T-helper 17 cell (primary cell): ENCODE results near the gene TM6SF1. TPM values are rescaled to one million over a fixed set of nuclear protein-coding genes. Genes with fewer than 3 reads are reported as not detected.
"Not testable (repeated sequence)": the region's sequence is repeated elsewhere in the genome, so short reads cannot be mapped to it uniquely, and the experiment has no call there.

Experiments used
- ATAC-seq: fragments of 150-1000 bp; cut with Tn5 transposase; 2 replicates; pipeline ENCODE4 v1.10.0; 2021; ENCODE audit warnings: mild to moderate bottlenecking, moderate library complexity
- DNase-seq, 3 donors: peaks; one replicate each; pipeline versions ENCODE4 v3.0.0 to v3.0.0-alpha.2; 2020 to 2021
- H3K9me3 ChIP-seq: one replicate; pipeline ENCODE4 v1.7.0; 2013; ENCODE audit warnings: low read length, mild to moderate bottlenecking; ENCODE audit not compliant: control insufficient read depth, poor library complexity, severe bottlenecking
- H3K27ac Mint-ChIP-seq: one replicate; pipeline ENCODE4 v1.8.0; 2022; ENCODE audit warnings: mild to moderate bottlenecking, moderate library complexity, mixed read lengths
- H3K27me3 Mint-ChIP-seq: one replicate; pipeline ENCODE4 v1.8.0; 2022; ENCODE audit warnings: mixed read lengths
- H3K36me3 Mint-ChIP-seq: one replicate; pipeline ENCODE4 v1.8.0; 2022; ENCODE audit warnings: low read depth, mixed read lengths
- H3K4me1 Mint-ChIP-seq: one replicate; pipeline ENCODE4 v1.8.0; 2022; ENCODE audit warnings: mild to moderate bottlenecking, mixed read lengths
- H3K4me3 Mint-ChIP-seq: one replicate; pipeline ENCODE4 v1.8.0; 2022; ENCODE audit warnings: mild to moderate bottlenecking, moderate library complexity, mixed read lengths
- total RNA-seq, 4 donors: library from RNA in 2 of 4; stranded (reverse) in 2 of 4; gene quantifications; one replicate each; pipeline ENCODE4 v1.2.3 and lab custom pipeline; 2022 to 2026

TM6SF1 gene
- total RNA-seq, 2 donors from 2014 or later = 0.85 to 4.3 TPM

DNA sequence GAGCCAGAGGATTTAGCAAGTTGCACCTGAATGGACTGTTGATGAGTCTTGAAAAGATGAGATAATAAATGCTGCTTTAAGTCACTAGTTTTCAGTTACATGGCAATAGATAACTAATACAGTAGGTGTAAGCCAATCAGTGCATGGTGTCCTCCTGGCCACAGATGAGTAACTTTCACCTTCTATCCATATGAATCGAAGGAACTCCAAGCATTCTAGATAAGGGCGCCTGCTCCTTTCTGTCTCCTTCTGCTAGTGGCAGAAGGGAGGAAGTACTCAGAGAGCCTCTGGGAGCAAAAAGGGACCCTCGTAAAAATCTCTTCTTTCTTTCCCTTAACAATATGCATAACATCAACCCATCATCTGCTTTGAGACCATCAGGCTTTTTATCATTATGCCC, 37.3 kb downstream of the TM6SF1 start:
- Mint-ChIP-seq H3K4me3 (no peak overlapping the region), H3K27ac (no peak overlapping the region), H3K4me1 (peaks cover 3% of the 10 kb centered on the region), H3K27me3 (peaks cover 8% of the 10 kb centered on the region), H3K36me3 (peaks cover 15% of the 10 kb centered on the region)
- DNase-seq = no peak
- no peaks in the 10 kb centered on the region for H3K9me3 ChIP-seq
- ATAC-seq = no peak

GRCh38 chr15:83153288-83153687, 45.8 kb downstream of the TM6SF1 start:
- DNase-seq (no peak), ATAC-seq (no peak)
- Mint-ChIP-seq H3K4me3 (no peak overlapping the region), H3K4me1 (peaks cover 8% of the 10 kb centered on the region), H3K36me3 (peaks cover 5% of the 10 kb centered on the region), H3K27me3 (peaks cover 5% of the 10 kb centered on the region), H3K27ac (no peak overlapping the region)
- no peaks in the 10 kb centered on the region for H3K9me3 ChIP-seq

DNA sequence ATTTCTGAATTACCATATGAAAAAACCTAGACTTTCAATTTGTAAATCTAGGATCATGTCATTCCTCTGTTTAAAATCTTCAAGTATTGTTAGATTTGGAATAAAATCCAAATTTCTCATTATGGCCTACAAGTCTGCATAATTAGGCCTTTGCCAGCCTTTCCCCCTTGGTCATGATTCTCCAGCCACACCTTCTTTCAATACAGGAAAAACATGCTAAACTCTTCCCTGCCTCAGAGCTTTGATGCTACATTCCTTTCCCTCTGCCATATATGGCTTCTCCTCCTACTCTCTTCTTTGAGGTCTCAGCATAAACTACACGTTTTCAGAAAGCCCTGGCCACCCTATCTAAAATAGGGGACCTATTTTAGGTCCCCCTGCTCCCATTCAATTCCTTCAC, 48.5 kb downstream of the TM6SF1 start:
- ATAC-seq = no peak
- Mint-ChIP-seq H3K4me1 (peaks cover 4% of the 10 kb centered on the region), H3K4me3 (no peak overlapping the region), H3K27ac (no peak overlapping the region), H3K27me3 (no peaks in the 10 kb centered on the region), H3K36me3 (no peaks in the 10 kb centered on the region)
- no peak for DNase-seq
- H3K9me3 ChIP-seq = no peaks in the 10 kb centered on the region

GRCh38 chr15:83158393-83158792, 50.9 kb downstream of the TM6SF1 start:
- H3K27me3 Mint-ChIP-seq = no peaks in the 10 kb centered on the region

GRCh38 chr15:83160741-83161140, 53.3 kb downstream of the TM6SF1 start:
- Mint-ChIP-seq H3K27ac (no peak overlapping the region), H3K27me3 (no peaks in the 10 kb centered on the region), H3K36me3 (no peaks in the 10 kb centered on the region), H3K4me1 (peaks cover 12% of the 10 kb centered on the region), H3K4me3 (no peak overlapping the region)
- no peak for ATAC-seq
- H3K9me3 ChIP-seq = no peaks in the 10 kb centered on the region
- DNase-seq = no peak

More at GRCh38 chr15:83158393-83158792, 50.9 kb downstream of the TM6SF1 start:
- Mint-ChIP-seq H3K27ac (no peak overlapping the region), H3K4me1 (peaks cover 6% of the 10 kb centered on the region), H3K4me3 (no peak overlapping the region), H3K36me3 (no peaks in the 10 kb centered on the region)
- no peaks in the 10 kb centered on the region for H3K9me3 ChIP-seq
- no peak for DNase-seq
- ATAC-seq = no peak

DNA sequence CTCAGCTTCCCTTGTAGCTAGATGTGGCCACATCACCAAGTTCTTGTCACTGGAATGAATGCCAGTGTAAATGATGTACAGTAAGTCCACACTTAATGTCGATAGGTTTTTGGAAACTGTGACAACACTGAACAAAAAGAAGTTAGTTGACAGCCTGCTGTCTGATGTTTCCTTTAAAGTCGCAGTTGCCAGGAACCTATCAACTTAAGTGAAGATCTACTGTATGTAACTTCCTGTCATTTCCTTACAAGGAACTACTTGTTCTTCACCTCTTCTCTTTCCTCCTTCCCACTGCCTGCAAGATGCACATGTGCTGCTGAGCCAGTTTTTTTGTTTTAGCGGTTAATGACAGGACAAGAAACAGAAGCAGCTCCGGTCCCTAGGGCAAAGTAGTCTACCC, 55.6 kb downstream of the TM6SF1 start:
- peaks cover 8% of the 10 kb centered on the region for H3K4me1 Mint-ChIP-seq
- H3K4me3 Mint-ChIP-seq = no peak overlapping the region
- H3K27ac Mint-ChIP-seq = peak overlapping the region; percentile 54
- peaks cover 3% of the 10 kb centered on the region for H3K9me3 ChIP-seq
- peaks cover under 1% of the 10 kb centered on the region for H3K36me3 Mint-ChIP-seq
- DNase-seq (no peak), ATAC-seq (peak; percentile 15)
- H3K27me3 Mint-ChIP-seq = no peaks in the 10 kb centered on the region

- H3K36me3 Mint-ChIP-seq = peaks cover 2% of the 10 kb centered on the region
- H3K9me3 ChIP-seq = peaks cover 3% of the 10 kb centered on the region
- H3K27me3 Mint-ChIP-seq = no peaks in the 10 kb centered on the region
- no peak overlapping the region for H3K4me3 Mint-ChIP-seq
- H3K4me1 Mint-ChIP-seq = peaks cover 8% of the 10 kb centered on the region
- ATAC-seq (no peak), DNase-seq (no peak)
- no peak overlapping the region for H3K27ac Mint-ChIP-seq
Observed at GRCh38 chr15:83164111-83164770, 56.8 kb downstream of the TM6SF1 start.

GRCh38 chr15:83164771-83165404, 57.4 kb downstream of the TM6SF1 start:
- Mint-ChIP-seq H3K27me3 (no peaks in the 10 kb centered on the region), H3K27ac (no peak overlapping the region), H3K4me1 (peaks cover 8% of the 10 kb centered on the region), H3K4me3 (peak overlapping the region; percentile 56), H3K36me3 (peaks cover 2% of the 10 kb centered on the region)
- H3K9me3 ChIP-seq = peaks cover 3% of the 10 kb centered on the region
- ATAC-seq = peak; percentile 86
- DNase-seq = no peak

GRCh38 chr15:83166218-83166617, 58.8 kb downstream of the TM6SF1 start:
- DNase-seq = no peak
- Mint-ChIP-seq H3K4me1 (peaks cover 8% of the 10 kb centered on the region), H3K27ac (no peak overlapping the region), H3K27me3 (no peaks in the 10 kb centered on the region), H3K4me3 (no peak overlapping the region), H3K36me3 (peaks cover 2% of the 10 kb centered on the region)
- no peak for ATAC-seq
- peaks cover 3% of the 10 kb centered on the region for H3K9me3 ChIP-seq

- H3K27ac Mint-ChIP-seq = no peak overlapping the region
- H3K27me3 Mint-ChIP-seq = no peaks in the 10 kb centered on the region
Observed at GRCh38 chr15:83166830-83167229, 59.4 kb downstream of the TM6SF1 start.

GRCh38 chr15:83169576-83169975, 62.1 kb downstream of the TM6SF1 start:
- H3K4me3 Mint-ChIP-seq, DNase-seq, ATAC-seq, H3K36me3 Mint-ChIP-seq, H3K9me3 ChIP-seq, H3K4me1 Mint-ChIP-seq, H3K27ac Mint-ChIP-seq, H3K27me3 Mint-ChIP-seq: not testable (repeated sequence)

More at GRCh38 chr15:83166830-83167229, 59.4 kb downstream of the TM6SF1 start:
- H3K4me3 Mint-ChIP-seq = no peak overlapping the region
- peaks cover 8% of the 10 kb centered on the region for H3K4me1 Mint-ChIP-seq
- H3K36me3 Mint-ChIP-seq = peaks cover 2% of the 10 kb centered on the region
- no peak for DNase-seq
- H3K9me3 ChIP-seq = peaks cover 3% of the 10 kb centered on the region
- ATAC-seq = no peak

DNA sequence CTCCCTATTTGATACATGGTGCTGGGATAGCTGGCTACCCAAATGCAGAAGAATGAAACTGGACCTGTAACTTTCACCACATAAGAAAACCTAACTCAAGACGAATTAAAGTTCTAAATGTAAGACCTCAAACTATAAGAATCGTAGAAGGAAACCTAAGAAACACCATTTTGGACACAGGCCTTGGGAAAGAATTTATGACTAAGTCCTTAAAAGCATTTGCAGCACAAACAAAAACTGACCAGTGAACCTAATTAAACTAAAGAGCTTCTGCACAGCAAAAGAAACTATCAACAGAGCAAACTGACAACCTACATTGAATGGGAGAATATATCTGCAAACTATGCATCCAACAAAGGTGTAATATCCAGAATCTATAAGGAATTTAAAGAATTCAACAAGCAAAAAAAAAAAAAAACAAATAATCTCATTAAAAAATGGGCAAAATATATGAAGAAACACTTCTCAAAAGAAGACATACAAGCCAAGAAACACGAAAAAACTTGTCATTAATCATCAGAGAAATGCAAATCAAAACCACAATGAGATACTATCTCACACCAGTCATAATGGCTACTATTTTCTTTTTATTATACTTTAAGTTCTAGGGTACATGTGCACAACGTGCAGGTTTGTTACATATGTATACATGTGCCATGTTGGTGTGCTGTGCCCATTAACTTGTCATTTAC, 63.2 kb downstream of the TM6SF1 start:
- peaks cover 3% of the 10 kb centered on the region for H3K9me3 ChIP-seq
- H3K36me3 Mint-ChIP-seq = peaks cover 2% of the 10 kb centered on the region
- no peaks in the 10 kb centered on the region for H3K27me3 Mint-ChIP-seq
- ATAC-seq = no peak
- no peak for DNase-seq
- no peak overlapping the region for H3K4me3 Mint-ChIP-seq
- peaks cover 2% of the 10 kb centered on the region for H3K4me1 Mint-ChIP-seq
- no peak overlapping the region for H3K27ac Mint-ChIP-seq

- Mint-ChIP-seq H3K27ac (no peak overlapping the region), H3K4me3 (no peak overlapping the region), H3K4me1 (peaks cover 4% of the 10 kb centered on the region), H3K27me3 (no peaks in the 10 kb centered on the region), H3K36me3 (no peaks in the 10 kb centered on the region)
- DNase-seq (no peak), ATAC-seq (no peak)
- no peaks in the 10 kb centered on the region for H3K9me3 ChIP-seq
Observed at GRCh38 chr15:83174891-83175290, 67.4 kb downstream of the TM6SF1 start.
